Globus pallidus (tissue), 1 donor: ENCODE measurements around the gene STX18.

ENCODE experiments used
- DNase-seq: peaks from one replicate; pipeline ENCODE4 v3.0.0-alpha.2; 2015; ENCODE audit warnings: low spot score

The STX18 gene

GRCh38 chr4:4398430-4398829 is 143.4 kb downstream of the STX18 start:
- no peak for DNase-seq

GRCh38 chr4:4397441-4397819 is 144.4 kb downstream of the STX18 start:
- no peak for DNase-seq

GRCh38 chr4:4396628-4397440 is 145.0 kb downstream of the STX18 start:
- DNase-seq, result no peak

- no peak for DNase-seq
Measured at GRCh38 chr4:4395849-4396627, 145.8 kb downstream of the STX18 start.

- DNase-seq, result no peak
Measured at GRCh38 chr4:4395371-4395770, 146.5 kb downstream of the STX18 start.

- DNase-seq, result no peak
Measured at GRCh38 chr4:4394644-4395043, 147.2 kb downstream of the STX18 start.

GRCh38 chr4:4392501-4393183 is 149.2 kb downstream of the STX18 start:
- no peak for DNase-seq

GRCh38 chr4:4391866-4392265 is 150.0 kb downstream of the STX18 start:
- DNase-seq, result no peak

- no peak for DNase-seq
Measured at GRCh38 chr4:4390515-4391240, 151.2 kb downstream of the STX18 start.

GRCh38 chr4:4390046-4390445 is 151.8 kb downstream of the STX18 start:
- DNase-seq, result no peak

- no peak for DNase-seq
Measured at GRCh38 chr4:4388836-4389575, 152.8 kb downstream of the STX18 start.

GRCh38 chr4:4388311-4388790 is 153.5 kb downstream of the STX18 start:
- DNase-seq, result no peak

- no peak for DNase-seq
Measured at GRCh38 chr4:4387531-4388310, 154.1 kb downstream of the STX18 start.

GRCh38 chr4:4386736-4387392 is 155.0 kb downstream of the STX18 start, which contains the start of gene NSG1:
NSG1 (plus strand) TSS chr4:4387102; CDS start chr4:4387630, 528 bp downstream.
- no peak for DNase-seq

- no peak for DNase-seq
Measured at GRCh38 chr4:4386296-4386735, 155.5 kb downstream of the STX18 start.

GRCh38 chr4:4385729-4386295 is 156.0 kb downstream of the STX18 start:
- DNase-seq, result no peak

- no peak for DNase-seq
Measured at GRCh38 chr4:4384837-4385236, 157.0 kb downstream of the STX18 start.

- no peak for DNase-seq
Measured at GRCh38 chr4:4383085-4383484, 158.8 kb downstream of the STX18 start.

GRCh38 chr4:4379540-4380087 is 162.2 kb downstream of the STX18 start:
- DNase-seq, result no peak
